Stimulated activated CD8-positive, alpha-beta memory T cell treated with anti-CD3 and anti-CD28 coated beads, Interleukin-12 subunit alpha, Interleukin-12 subunit beta, amount 100 ng/mL, for 24 hours (primary cell): ENCODE data around the gene TBPL1.

Source experiments
- DNase-seq: peaks from one replicate; pipeline ENCODE4 v3.0.0-alpha.2; 2020; ENCODE audit errors: extremely low read depth

Gene TBPL1

DNA sequence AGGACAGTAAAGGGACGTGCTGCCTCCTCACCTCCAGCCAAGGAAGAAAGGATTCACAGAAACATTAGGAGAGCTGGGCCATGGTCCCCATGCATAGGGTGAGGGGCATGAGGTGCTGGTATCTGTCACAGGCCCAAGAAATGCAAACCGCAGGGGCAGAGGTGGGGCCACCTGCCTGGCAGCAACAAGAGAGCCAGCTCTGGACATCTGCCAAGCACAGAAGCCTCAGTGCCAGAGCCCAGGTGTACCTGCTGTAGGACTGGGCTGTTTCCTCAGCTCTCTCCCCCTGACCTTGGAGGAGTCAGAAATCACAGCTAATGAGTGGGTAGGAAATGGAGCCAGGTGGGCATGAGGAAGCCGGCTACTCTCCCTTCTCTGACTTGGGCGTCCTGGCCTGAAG is 54.1 kb downstream of the TBPL1 start:
- no peak for DNase-seq

- DNase-seq, result no peak
These were observed 56.9 kb downstream of the TBPL1 start for GRCh38 chr6:134009876-134010275.

- DNase-seq, result no peak
These were observed 57.4 kb downstream of the TBPL1 start for GRCh38 chr6:134010400-134010799.

DNA sequence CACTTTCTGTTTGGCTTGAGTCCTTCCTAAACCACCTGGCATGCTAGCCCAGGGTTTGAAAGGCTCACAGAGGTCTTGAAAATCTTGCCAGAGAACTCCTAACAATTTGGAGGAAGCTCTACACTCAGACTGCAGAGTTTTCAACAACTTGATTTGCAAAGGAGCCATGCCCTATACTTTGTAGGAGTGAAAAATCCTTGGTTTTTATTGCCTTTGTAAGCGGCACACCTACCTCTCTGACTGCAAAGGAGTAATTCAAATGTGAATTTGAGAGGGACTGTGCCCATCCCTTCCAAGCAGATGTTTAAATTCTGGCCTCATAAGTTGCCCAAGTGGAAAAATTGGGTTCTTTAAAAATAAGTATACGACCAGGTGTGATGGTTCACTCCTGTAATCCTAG is 58.0 kb downstream of the TBPL1 start:
- DNase-seq, result no peak

DNA sequence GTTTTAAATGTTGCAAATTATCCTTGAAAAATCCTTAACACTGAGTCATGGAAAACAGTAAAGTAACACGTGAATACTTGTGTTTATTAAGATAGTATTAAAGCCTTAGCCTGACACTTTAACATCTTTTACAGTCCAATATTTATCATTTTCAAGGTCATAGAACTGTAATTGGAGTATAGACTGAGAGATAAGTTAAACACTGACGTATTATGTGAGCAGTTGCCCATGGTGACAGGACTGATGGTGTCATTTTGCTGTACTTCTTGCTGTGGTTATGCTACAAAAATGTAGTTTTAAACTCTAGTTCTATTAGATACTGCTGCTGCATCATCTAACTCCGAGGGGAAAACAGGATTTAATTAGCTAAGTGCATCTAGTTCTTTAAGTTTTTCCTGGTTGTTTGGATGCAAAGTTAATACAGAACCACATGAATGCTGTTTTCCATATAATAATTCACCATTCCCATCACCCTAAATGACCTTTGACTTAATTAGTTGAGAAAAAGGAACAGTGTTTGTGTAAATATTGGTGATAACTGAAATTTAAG is 61.6 kb downstream of the TBPL1 start:
- DNase-seq, result no peak

GRCh38 chr6:134015719-134016557 is 62.9 kb downstream of the TBPL1 start:
- DNase-seq, result no peak

- no peak for DNase-seq
These were observed 63.5 kb downstream of the TBPL1 start for GRCh38 chr6:134016558-134016814.

DNA sequence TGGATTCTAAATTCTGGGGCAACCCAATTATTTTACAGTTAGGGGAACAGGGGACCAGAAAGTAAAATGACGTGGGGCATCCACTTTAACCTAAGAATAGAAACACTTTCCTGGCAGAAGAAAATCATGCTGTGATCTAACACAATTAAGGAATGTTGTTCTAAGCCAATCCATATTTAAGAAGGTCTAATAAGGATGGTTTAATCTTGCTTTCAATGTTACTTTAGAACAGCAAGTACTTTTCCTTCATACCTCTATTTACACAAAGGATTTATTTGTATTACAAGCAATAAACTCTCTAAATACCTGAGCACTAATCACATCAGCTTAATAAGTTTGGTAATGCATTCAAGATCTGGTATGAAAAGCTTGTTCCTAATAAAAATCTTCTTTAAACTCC is 67.0 kb downstream of the TBPL1 start:
- DNase-seq, result no peak

- DNase-seq, result no peak
These were observed 67.5 kb downstream of the TBPL1 start for GRCh38 chr6:134020543-134020942.

GRCh38 chr6:134020968-134021367 is 67.9 kb downstream of the TBPL1 start:
- DNase-seq, result no peak

GRCh38 chr6:134021396-134022122 is 68.5 kb downstream of the TBPL1 start:
- no peak for DNase-seq

GRCh38 chr6:134022650-134023049 is 69.6 kb downstream of the TBPL1 start:
- no peak for DNase-seq

- DNase-seq, result no peak
These were observed 73.6 kb downstream of the TBPL1 start for GRCh38 chr6:134026597-134026996.

- no peak for DNase-seq
These were observed 75.4 kb downstream of the TBPL1 start for GRCh38 chr6:134028438-134028837.

GRCh38 chr6:134029495-134030455 is 76.8 kb downstream of the TBPL1 start:
- no peak for DNase-seq

DNA sequence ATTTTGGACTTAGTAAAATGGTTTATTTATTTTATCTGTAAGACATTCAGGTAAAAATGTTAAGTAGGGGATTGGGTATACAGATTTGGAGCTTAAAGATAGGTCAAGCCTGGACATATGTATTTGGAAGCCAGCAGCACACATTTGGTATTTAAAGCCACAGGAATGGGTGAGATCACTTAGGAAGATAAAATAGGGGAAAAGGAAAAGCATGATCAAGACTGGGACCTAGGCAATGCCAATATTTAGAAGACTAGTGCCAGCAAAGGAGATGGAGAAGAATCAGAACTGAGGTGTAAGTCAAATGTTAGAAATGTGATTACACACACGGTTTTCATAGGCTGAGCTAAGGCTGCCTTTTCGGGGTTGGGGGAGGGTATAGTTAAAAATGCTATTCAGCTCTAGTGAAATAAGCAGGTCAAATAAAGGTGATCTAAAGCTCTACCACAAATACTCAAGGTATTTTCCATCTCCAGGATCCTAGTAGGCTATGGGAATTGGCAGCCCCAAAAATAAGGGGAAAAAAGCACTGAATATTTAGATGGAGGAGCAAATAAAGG is 78.8 kb downstream of the TBPL1 start:
- DNase-seq, result no peak

GRCh38 chr6:134034478-134034877 is 81.5 kb downstream of the TBPL1 start:
- no peak for DNase-seq

GRCh38 chr6:134034961-134035822 is 82.2 kb downstream of the TBPL1 start:
- DNase-seq, result no peak

DNA sequence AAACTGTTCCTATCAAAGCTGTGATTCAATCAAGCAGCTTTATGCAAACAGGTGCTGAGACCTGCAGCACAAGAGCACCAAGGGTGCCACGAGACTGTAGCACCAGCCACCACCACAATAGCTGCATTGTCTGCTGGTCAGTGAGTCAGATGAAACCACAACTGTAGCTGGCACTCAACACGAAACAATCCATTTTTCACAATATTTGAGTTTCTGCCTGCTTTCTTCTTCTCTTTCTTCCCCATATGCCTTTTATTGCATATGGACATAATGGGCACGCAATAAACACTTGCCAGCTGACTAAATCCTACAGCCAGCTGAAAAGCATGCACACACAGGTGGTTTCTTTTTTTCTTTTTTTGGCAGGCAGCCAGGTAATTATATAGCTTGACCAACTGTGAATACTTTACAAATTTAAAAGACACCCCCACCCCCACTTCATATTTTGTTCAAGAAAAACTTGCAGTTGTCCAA is 82.8 kb downstream of the TBPL1 start:
- DNase-seq, result no peak

DNA sequence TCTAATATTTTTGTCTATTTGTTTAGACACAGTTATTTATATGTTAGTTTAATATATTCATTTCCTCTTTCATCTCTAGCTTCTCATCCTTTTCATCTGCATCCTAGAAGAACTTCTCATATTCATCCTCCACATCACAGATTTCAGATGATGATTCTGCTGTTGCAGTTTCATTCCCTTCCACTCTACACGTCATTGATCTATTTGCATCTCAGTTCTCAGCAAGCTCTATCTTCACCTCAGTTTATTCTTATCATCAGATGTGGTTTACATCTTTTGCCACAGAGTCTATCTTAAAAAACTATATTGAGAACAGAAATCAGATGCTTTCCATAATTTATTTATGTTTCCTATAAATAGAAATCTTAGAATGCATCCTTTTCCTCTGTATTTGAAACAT is 86.1 kb downstream of the TBPL1 start:
- no peak for DNase-seq
